A549 (cell line): ENCODE data around the gene PACS1. TPM values are rescaled to one million over a fixed set of nuclear protein-coding genes. Genes with fewer than 3 reads are reported as not detected.

Experiments
- ATAC-seq, 2 experiments: fragments of 200-7000 bp in 1 of 2; fragments of >200 bp in 1 of 2; cut with Nextera tagmentation in 1 of 2; cut with Tn5 transposase in 1 of 2; 3 replicates each; pipeline versions ENCODE4 v1.8.0 to v1.9.1; 2018 to 2020; ENCODE audit warnings: mild to moderate bottlenecking in 1 of 2, moderate library complexity in 1 of 2
- CTCF ChIA-PET: fragments of 300-600 bp; sonication (Branson Sonifier 250); formaldehyde crosslinking; extraction: SDS; loops from one replicate; lab custom pipeline; 2021; ENCODE audit warnings: antibody characterized with exemption, inconsistent platforms; lab: Yijun Ruan, JAX
- POLR2A ChIA-PET: fragments of 350-600 bp; formaldehyde crosslinking; extraction: SDS; loops from one replicate; lab custom pipeline; 2021; ENCODE audit warnings: antibody characterized with exemption, inconsistent platforms; lab: Yijun Ruan, JAX
- DNase-seq, 2 experiments: peaks; one replicate each; pipeline versions ENCODE4 v3.0.0 to v3.0.0-alpha.2; 2011 to 2016; ENCODE audit warnings: low read depth in 1 of 2, low spot score in 1 of 2
- FAIRE-seq: peaks from 2 replicates; lab custom pipeline; 2011; peaks lifted over from hg19 to GRCh38; lab: Jason Lieb, UNC
- H3K27ac ChIP-seq, 2 experiments: fragments of >200 bp; sonication (Bioruptor Twin); formaldehyde crosslinking; 3 replicates each; pipeline ENCODE4 v1.5.1; 2016 to 2017
- H3K4me1 ChIP-seq: fragments of >200 bp; sonication (Bioruptor Twin); formaldehyde crosslinking; 3 replicates; pipeline ENCODE4 v1.6.1; 2016
- H3K4me2 ChIP-seq: fragments of >200 bp; sonication (Bioruptor Twin); formaldehyde crosslinking; 3 replicates; pipeline ENCODE4 v1.6.1; 2016
- H3K4me3 ChIP-seq: fragments of >200 bp; sonication (Bioruptor Twin); formaldehyde crosslinking; 3 replicates; pipeline ENCODE4 v1.5.1; 2016
- H3K9me3 ChIP-seq: fragments of >200 bp; sonication (Bioruptor Twin); formaldehyde crosslinking; 3 replicates; pipeline ENCODE4 v1.6.1; 2016
- BHLHE40 ChIP-seq: IDR thresholded peaks from 2 replicates; pipeline ENCODE4 v1.6.1; 2012; ENCODE audit warnings: low read depth, low read length, inconsistent platforms
- CBX8 ChIP-seq: fragments of 200-600 bp; sonication (generic); IDR thresholded peaks from 2 replicates; pipeline ENCODE4 v1.6.1; 2016
- CHD4 ChIP-seq: fragments of 200-600 bp; sonication (generic); IDR thresholded peaks from 2 replicates; pipeline ENCODE4 v1.6.1; 2016; ENCODE audit warnings: antibody characterized with exemption, mild to moderate bottlenecking, borderline replicate concordance
- EHF ChIP-seq: fragments of 250-450 bp; sonication (Bioruptor Pico); IDR thresholded peaks from 2 replicates; pipeline ENCODE4 v1.5.0; 2020; ENCODE audit warnings: mild to moderate bottlenecking
- EHMT2 ChIP-seq: fragments of 200-600 bp; sonication (generic); IDR thresholded peaks from 2 replicates; pipeline ENCODE4 v1.6.1; 2016; ENCODE audit warnings: antibody characterized with exemption, low read depth, mild to moderate bottlenecking, moderate library complexity
- ELK1 ChIP-seq: fragments of 150-350 bp; IDR thresholded peaks from 2 replicates; pipeline ENCODE4 v1.6.1; 2014; ENCODE audit warnings: low read depth, mild to moderate bottlenecking, low read length
- EP300 ChIP-seq, 2 experiments: fragments of >200 bp; sonication (Bioruptor Twin); formaldehyde crosslinking; IDR thresholded peaks; 2 replicates in 1 of 2; 3 replicates in 1 of 2; pipeline ENCODE4 v1.6.1; 2016 to 2017
- FOSB ChIP-seq: fragments of 250-450 bp; sonication (Bioruptor Pico); IDR thresholded peaks from 2 replicates; pipeline ENCODE4 v1.5.0; 2020; ENCODE audit warnings: mild to moderate bottlenecking, moderate library complexity
- FOSL2 ChIP-seq, 2 experiments: fragments of 450-650 bp in 1 of 2; fragments of >200 bp in 1 of 2; sonication (Bioruptor Twin) in 1 of 2; formaldehyde crosslinking; IDR thresholded peaks; 2 replicates each; pipeline versions ENCODE4 v1.5.0 to v1.6.1; 2016 to 2020; ENCODE audit warnings: mild to moderate bottlenecking in 1 of 2, moderate library complexity in 1 of 2
- FOXS1 ChIP-seq: fragments of 250-450 bp; sonication (Bioruptor Pico); IDR thresholded peaks from 2 replicates; pipeline ENCODE4 v1.5.0; 2020; ENCODE audit warnings: mild to moderate bottlenecking, moderate library complexity
- HDAC2 ChIP-seq: fragments of 200-600 bp; sonication (generic); IDR thresholded peaks from 2 replicates; pipeline ENCODE4 v1.6.1; 2016
- HEYL ChIP-seq: fragments of 250-450 bp; sonication (Bioruptor Pico); IDR thresholded peaks from 2 replicates; pipeline ENCODE4 v1.8.0; 2021; ENCODE audit warnings: mild to moderate bottlenecking, moderate library complexity
- JUN ChIP-seq, 2 experiments: fragments of >200 bp; sonication (Bioruptor Twin); formaldehyde crosslinking; IDR thresholded peaks; 2 replicates in 1 of 2; 3 replicates in 1 of 2; pipeline ENCODE4 v1.6.1; 2016 to 2017
- KDM5A ChIP-seq: fragments of 200-600 bp; sonication (generic); IDR thresholded peaks from 2 replicates; pipeline ENCODE4 v1.6.1; 2016; ENCODE audit warnings: antibody characterized with exemption, mild to moderate bottlenecking
- MYC ChIP-seq: IDR thresholded peaks from 2 replicates; pipeline ENCODE4 v1.6.1; 2012; ENCODE audit warnings: mild to moderate bottlenecking, inconsistent platforms, low read length, improper control_type of control experiment, borderline replicate concordance
- NPAS2 ChIP-seq: fragments of 250-450 bp; sonication (Bioruptor Pico); IDR thresholded peaks from 2 replicates; pipeline ENCODE4 v1.8.0; 2022; ENCODE audit warnings: mild to moderate bottlenecking, moderate library complexity, borderline replicate concordance
- POLR2AphosphoS2 ChIP-seq: conservative IDR thresholded peaks from 2 replicates; pipeline ENCODE4 v1.6.1; 2012; ENCODE audit warnings: low read length, improper control_type of control experiment, inconsistent platforms
- RCOR1 ChIP-seq: fragments of 150-350 bp; IDR thresholded peaks from 2 replicates; pipeline ENCODE4 v1.6.1; 2014; ENCODE audit warnings: antibody characterized with exemption, low read length, low read depth
- RFX5 ChIP-seq: fragments of 450-650 bp; IDR thresholded peaks from 2 replicates; pipeline ENCODE4 v1.7.1; 2014; ENCODE audit warnings: antibody characterized with exemption, mild to moderate bottlenecking, moderate library complexity
- SREBF2 ChIP-seq: fragments of 450-650 bp; IDR thresholded peaks from 2 replicates; pipeline ENCODE4 v1.6.1; 2014; ENCODE audit warnings: mild to moderate bottlenecking, moderate library complexity
- TP53 ChIP-seq: fragments of 250-450 bp; sonication (Bioruptor Pico); IDR thresholded peaks from 2 replicates; pipeline ENCODE4 v1.5.0; 2021; ENCODE audit warnings: mild to moderate bottlenecking, moderate library complexity
- ZNF302 ChIP-seq: fragments of 250-450 bp; sonication (Bioruptor Pico); IDR thresholded peaks from 2 replicates; pipeline ENCODE4 v1.9.0; 2021; ENCODE audit warnings: inconsistent platforms, mild to moderate bottlenecking, moderate library complexity
- ZSCAN20 ChIP-seq: fragments of 250-450 bp; sonication (Bioruptor Pico); IDR thresholded peaks from 2 replicates; pipeline ENCODE4 v1.8.0; 2022; ENCODE audit warnings: mild to moderate bottlenecking, moderate library complexity
- whole genome bisulfite sequencing: methylation state at CpG from one replicate; pipeline ENCODE4 v1.1.6; 2017; ENCODE audit errors: missing lambda C conversion rate; 5-methylcytosine and 5-hydroxymethylcytosine counted together
- polyA plus RNA-seq, 4 experiments: library from polyadenylated mRNA; depleted of rRNA in 3 of 4; stranded (reverse); fragments of >200 nt; fragmentation: RNase III in 1 of 4; extraction: RNeasy Plus Mini Kit Qiagen cat#74134 plus additional on column Dnase treatment in 1 of 4; gene quantifications; 2 replicates in 3 of 4; 3 replicates in 1 of 4; pipeline ENCODE4 v1.2.3, GENCODE V29; 2011 to 2017
- TF ChIP-seq, protein P1 (sequence below): IDR thresholded peaks from 2 replicates; pipeline ENCODE4 v1.6.1; 2012
- TF ChIP-seq, protein P2 (sequence below): fragments of >200 bp; sonication (Bioruptor Twin); formaldehyde crosslinking; IDR thresholded peaks from 3 replicates; pipeline ENCODE4 v1.5.1; 2016

The PACS1 gene
- polyA plus RNA-seq, 2 of the 4 experiments (the other 2 are of a cell fraction) = 48.2 to 59.1 TPM

GRCh38 chr11:66239998-66240780, 170.1 kb downstream of the PACS1 start:
- TF ChIP-seq ZNF302 (CRISPR knock-in tag) (no peak), CBX8 (no peak), ELK1 (no peak), JUN (IDR thresholded peaks at IDR 0.05) (no peak), EHMT2 (no peak), MYC (no peak), CHD4 (no peak), SREBF2 (no peak), TP53 (CRISPR knock-in tag) (no peak), RCOR1 (no peak), POLR2AphosphoS2 (no peak), NPAS2 (no peak), BHLHE40 (no peak), FOXS1 (CRISPR knock-in tag) (no peak), HEYL (CRISPR knock-in tag) (no peak), FOSL2 (IDR thresholded peaks at IDR 0.05) (no peak), FOSL2 (CRISPR knock-in tag; IDR thresholded peaks at IDR 0.05) (no peak), EHF (CRISPR knock-in tag) (no peak), KDM5A (no peak)
- TF ChIP-seq, protein P1, sequence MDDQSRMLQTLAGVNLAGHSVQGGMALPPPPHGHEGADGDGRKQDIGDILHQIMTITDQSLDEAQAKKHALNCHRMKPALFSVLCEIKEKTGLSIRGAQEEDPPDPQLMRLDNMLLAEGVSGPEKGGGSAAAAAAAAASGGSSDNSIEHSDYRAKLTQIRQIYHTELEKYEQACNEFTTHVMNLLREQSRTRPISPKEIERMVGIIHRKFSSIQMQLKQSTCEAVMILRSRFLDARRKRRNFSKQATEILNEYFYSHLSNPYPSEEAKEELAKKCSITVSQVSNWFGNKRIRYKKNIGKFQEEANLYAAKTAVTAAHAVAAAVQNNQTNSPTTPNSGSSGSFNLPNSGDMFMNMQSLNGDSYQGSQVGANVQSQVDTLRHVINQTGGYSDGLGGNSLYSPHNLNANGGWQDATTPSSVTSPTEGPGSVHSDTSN = no peak
- TF ChIP-seq, protein P2, sequence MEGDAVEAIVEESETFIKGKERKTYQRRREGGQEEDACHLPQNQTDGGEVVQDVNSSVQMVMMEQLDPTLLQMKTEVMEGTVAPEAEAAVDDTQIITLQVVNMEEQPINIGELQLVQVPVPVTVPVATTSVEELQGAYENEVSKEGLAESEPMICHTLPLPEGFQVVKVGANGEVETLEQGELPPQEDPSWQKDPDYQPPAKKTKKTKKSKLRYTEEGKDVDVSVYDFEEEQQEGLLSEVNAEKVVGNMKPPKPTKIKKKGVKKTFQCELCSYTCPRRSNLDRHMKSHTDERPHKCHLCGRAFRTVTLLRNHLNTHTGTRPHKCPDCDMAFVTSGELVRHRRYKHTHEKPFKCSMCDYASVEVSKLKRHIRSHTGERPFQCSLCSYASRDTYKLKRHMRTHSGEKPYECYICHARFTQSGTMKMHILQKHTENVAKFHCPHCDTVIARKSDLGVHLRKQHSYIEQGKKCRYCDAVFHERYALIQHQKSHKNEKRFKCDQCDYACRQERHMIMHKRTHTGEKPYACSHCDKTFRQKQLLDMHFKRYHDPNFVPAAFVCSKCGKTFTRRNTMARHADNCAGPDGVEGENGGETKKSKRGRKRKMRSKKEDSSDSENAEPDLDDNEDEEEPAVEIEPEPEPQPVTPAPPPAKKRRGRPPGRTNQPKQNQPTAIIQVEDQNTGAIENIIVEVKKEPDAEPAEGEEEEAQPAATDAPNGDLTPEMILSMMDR = no peak
- Histone ChIP-seq H3K4me2 (no peak overlapping the region), H3K27ac (no peak overlapping the region), H3K4me3 (no peak overlapping the region), H3K9me3 (no peaks in the 10 kb centered on the region), H3K4me1 (no peaks in the 10 kb centered on the region)
- FAIRE-seq (no peak), DNase-seq (no peak), ATAC-seq (no peak)
- ChIA-PET POLR2A (no interaction called here), CTCF (interaction anchor here (0.7 to 6.9 kb wide), 4 partner anchors 13 to 21 kb away, joined by 3 to 72 read pairs (median 5); no protein-coding TSS in a partner anchor)
- WGBS = 94% methylated on average over 25 of the region's 25 CpGs

DNA sequence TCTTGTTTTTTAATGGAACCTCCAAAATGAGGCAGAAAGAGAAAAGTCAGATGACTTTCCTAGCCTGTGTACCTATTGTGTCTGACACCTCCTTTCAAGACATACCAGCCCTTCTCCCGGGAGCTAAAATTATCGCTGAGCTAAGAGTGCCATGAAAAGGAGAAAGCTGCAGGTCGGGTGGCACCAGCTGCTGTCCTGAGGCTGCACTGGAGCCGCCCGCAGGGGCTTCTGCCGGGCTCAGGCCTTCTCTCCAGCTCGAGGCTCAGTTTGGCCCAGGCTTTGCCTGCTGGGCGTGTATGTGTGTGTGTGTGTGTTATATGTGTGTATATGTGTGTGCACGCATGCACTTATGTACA, 170.7 kb downstream of the PACS1 start:
- DNase-seq (no peak), ATAC-seq (no peak), FAIRE-seq (no peak)
- POLR2A ChIA-PET = no interaction called here
- no peak overlapping the region for H3K4me2 ChIP-seq
- CTCF ChIA-PET = interaction anchor here (0.7 to 6.9 kb wide), 4 partner anchors 13 to 42 kb away, joined by 3 to 72 read pairs (median 5); no protein-coding TSS in a partner anchor
- H3K9me3 ChIP-seq = no peaks in the 10 kb centered on the region
- 76% methylated on average over 9 of the region's 9 CpGs for WGBS
- H3K4me1 ChIP-seq = no peaks in the 10 kb centered on the region
- no peak overlapping the region for H3K4me3 ChIP-seq
- TF ChIP-seq FOSL2 (IDR thresholded peaks at IDR 0.05) (no peak), FOSL2 (CRISPR knock-in tag; IDR thresholded peaks at IDR 0.05) (no peak), RFX5 (no peak), HDAC2 (no peak), ELK1 (no peak), EP300 (IDR thresholded peaks at IDR 0.05) (no peak), FOSB (no peak), RCOR1 (no peak), ZSCAN20 (CRISPR knock-in tag) (no peak)
- no peak overlapping the region for H3K27ac ChIP-seq
